Measurements from ENCODE around the gene CKB.
A peak's percentile ranks its signal among the peaks of the same experiment; 100 is the strongest.

The CKB gene

DNA sequence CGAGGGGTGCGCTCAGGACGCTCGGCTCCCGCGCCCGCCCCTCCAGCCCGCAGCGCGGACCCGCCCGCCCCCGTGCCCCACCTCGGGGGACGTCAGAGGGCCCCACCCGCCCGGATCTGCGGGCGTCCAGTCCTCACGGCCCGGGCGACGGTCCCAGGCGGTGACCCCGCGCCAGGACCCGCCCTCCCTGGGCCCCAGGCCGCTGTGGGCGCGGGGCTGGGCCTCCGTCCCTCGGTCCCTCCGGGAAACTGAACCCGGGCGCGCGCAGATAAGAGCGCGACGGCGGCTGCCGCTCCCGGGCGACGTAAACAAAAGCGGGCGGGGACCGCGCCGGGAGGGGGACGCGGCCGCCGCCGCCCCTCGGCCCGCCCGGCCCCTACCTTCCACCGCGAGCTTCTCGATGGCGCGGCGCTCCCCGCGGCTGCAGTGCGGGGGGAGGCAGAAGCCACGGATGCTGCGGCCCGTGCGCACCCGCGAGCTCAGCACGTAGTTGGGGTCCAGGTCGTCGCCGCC lies 1.1 kb downstream of the CKB start:
- TF ChIP-seq, protein P1, sequence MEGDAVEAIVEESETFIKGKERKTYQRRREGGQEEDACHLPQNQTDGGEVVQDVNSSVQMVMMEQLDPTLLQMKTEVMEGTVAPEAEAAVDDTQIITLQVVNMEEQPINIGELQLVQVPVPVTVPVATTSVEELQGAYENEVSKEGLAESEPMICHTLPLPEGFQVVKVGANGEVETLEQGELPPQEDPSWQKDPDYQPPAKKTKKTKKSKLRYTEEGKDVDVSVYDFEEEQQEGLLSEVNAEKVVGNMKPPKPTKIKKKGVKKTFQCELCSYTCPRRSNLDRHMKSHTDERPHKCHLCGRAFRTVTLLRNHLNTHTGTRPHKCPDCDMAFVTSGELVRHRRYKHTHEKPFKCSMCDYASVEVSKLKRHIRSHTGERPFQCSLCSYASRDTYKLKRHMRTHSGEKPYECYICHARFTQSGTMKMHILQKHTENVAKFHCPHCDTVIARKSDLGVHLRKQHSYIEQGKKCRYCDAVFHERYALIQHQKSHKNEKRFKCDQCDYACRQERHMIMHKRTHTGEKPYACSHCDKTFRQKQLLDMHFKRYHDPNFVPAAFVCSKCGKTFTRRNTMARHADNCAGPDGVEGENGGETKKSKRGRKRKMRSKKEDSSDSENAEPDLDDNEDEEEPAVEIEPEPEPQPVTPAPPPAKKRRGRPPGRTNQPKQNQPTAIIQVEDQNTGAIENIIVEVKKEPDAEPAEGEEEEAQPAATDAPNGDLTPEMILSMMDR (IDR thresholded peaks at IDR 0.05; ENCODE audit: control insufficient read depth, extremely low read depth, insufficient read depth) = no peak
- H3K4me3 ChIP-seq (ENCODE audit: low read depth, low read length) = peak overlapping the region; percentile 88
- no peak for DNase-seq (ENCODE audit: low read depth)

DNA sequence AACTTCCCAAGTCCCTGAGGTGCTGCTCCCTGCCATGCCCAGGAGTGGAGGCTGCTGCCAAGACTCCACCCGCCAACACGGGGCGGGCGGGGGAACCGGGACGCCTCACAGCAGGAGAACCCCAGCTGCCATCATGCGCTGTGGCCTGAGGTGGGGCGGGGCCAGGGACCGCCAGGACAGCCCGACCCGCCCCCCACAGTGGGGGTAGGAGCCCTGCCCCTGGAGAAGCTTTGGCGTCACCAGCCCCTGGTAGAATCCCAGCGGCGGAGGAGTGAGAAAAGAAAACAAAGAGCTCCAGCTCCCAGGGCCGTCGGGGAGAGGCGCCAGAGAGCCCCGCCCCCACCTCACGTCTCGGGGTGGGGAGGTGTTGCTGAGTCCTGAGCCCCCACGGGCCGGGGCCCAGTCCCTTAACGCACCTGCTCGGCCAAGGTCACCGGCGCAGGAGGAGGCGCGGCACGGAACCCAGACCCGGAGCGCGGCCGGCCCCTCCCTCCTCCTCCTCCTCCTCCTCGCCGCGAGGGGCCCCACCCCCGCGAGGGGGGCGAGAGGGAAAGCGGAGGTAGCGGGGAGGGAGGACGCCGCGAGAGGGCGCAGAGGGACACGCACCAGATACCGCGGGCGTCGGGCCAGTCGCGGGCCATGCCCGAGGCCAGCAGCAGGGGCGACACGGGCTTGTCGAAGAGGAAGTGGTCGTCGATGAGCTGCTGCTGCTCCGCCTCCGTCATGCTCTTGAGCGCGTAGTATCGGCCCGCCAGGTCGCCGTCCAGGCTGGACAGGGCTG lies 1.8 kb downstream of the CKB start:
- no peak for DNase-seq (ENCODE audit: low read depth)
- H3K4me3 ChIP-seq (ENCODE audit: low read depth, low read length) = peak overlapping the region; percentile 88
- TF ChIP-seq, protein P1 (IDR thresholded peaks at IDR 0.05; ENCODE audit: control insufficient read depth, extremely low read depth, insufficient read depth) = peak; percentile 77

DNA sequence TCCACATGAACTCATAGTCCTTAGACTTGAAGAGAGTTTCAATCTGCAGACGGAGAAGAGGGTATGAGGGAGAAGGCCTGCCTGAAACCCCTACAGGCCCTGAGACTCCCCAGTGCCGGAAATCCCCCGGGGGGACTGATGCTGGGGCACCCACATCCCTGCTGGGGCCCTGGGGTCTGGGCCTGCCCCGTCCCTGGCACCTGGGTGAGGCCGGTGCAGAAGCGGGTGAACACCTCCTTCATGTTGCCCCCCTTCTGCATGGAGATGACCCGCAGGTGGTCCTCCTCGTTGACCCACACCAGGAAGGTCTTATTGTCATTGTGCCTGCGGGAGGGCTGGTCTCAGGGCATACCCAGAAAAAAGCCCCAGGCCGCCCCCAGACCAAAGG lies 2.4 kb downstream of the CKB start:
- TF ChIP-seq, protein P1 (IDR thresholded peaks at IDR 0.05; ENCODE audit: control insufficient read depth, extremely low read depth, insufficient read depth) = no peak
- H3K4me3 ChIP-seq (ENCODE audit: low read depth, low read length) = peak overlapping the region; percentile 88
- DNase-seq (ENCODE audit: low read depth) = no peak

DNA sequence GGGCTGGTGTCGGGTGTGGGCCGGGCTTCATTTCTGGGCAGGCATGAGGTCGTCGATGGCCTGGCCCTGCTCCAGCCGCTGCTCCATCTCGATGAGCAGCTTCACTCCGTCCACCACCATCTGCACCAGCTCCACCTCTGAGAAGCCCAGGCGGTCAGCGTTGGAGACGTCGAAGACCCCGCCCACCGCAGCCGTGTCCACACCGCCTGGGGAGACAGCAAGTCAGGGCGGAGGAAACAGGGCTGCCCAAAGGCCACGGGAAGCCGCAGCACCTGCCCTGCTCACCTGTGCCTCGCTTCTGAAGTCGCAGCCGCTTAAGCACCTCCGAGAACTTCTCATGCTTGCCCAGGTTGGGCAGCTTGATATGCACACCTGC lies 2.8 kb downstream of the CKB start:
- peak overlapping the region; percentile 88 for H3K4me3 ChIP-seq (ENCODE audit: low read depth, low read length)
- DNase-seq (ENCODE audit: low read depth) = no peak
- TF ChIP-seq, protein P1 (IDR thresholded peaks at IDR 0.05; ENCODE audit: control insufficient read depth, extremely low read depth, insufficient read depth) = no peak

DNA sequence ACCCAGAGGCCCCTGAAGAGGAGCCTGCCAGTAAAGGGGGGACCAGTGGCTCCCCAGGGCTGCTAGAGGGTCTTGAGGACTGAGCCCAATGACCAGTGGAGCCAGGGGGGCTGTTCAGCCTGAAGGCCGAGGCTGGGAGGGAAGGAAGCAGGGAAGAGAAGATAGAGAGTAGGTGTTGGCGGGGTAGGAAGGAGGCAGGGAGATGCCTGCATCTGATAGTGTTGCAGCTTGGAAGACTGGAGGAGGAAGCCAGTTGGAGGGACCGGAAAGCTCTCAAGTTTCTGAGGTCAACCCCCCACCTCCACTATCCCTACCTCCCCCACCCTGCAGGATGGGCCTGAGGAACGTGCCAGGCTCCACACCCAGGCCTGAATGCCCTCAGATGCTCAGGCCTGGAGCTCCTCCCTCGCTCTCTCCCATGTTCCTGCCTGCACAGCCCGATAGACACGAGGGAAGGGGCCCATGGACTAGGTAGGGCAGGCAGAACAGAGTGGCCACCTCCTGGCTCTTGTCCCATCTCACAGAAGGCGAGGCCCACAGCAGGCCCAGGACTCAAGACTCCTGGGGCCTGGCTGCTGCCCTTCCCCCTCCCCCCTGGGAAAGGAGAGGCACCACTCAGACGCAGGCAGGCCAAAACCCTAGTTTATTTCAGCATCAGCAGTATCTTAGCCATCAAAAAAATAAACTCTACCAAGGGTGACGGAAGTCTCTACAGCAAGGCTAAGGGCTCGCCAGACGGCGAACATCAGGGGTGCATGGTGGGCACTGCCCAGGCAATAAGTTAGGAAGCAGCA lies 3.4 kb downstream of the CKB start:
- H3K4me3 ChIP-seq (ENCODE audit: low read depth, low read length) = peak overlapping the region; percentile 88
- DNase-seq (ENCODE audit: low read depth) = no peak
- TF ChIP-seq, protein P1 (IDR thresholded peaks at IDR 0.05; ENCODE audit: control insufficient read depth, extremely low read depth, insufficient read depth) = no peak

DNA sequence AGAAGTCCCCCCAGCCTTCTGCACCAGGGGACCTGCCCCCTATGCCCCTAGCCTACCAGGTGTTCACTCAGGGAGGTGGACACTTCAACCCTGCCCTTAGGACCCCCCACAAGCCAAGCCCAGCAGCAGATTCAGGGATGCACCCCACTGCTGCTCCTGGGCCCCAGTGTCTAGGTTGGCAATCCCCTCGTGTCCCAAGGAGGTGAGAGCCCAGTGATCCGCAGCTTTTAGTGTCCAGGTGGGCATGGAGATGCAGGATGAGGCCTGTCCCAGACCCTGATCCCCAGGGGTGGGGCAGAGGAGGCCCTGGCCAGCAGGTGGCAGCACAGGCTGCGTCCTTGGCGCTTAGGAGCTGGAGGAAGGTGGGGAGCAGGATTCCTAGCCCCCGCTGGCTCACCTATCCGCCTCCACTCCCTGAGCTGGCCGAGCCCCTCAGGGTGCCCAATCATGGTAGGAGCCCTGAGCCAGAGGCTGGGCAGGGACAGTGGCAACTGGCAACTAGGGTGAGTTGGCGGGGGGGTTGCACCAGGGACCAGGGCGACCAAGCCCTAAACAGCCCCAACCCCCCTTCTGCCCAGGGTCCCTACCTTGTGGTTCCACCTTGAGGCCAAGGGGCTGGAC lies 4.1 kb downstream of the CKB start:
- DNase-seq (ENCODE audit: low read depth) = no peak
- no peak overlapping the region for H3K4me3 ChIP-seq (ENCODE audit: low read depth, low read length)
- TF ChIP-seq, protein P1 (IDR thresholded peaks at IDR 0.05; ENCODE audit: control insufficient read depth, extremely low read depth, insufficient read depth) = peak; percentile 94
